HUES48 (cell line): Measurements from ENCODE around the gene C14orf93.

Experiments used
- H3K27ac ChIP-seq: one replicate; pipeline ENCODE4 v1.7.0; 2013; ENCODE audit warnings: low read depth, low read length, inconsistent platforms
- H3K27me3 ChIP-seq: 2 replicates; pipeline ENCODE4 v1.6.1; 2013; ENCODE audit warnings: mild to moderate bottlenecking, low read length; ENCODE audit not compliant: control insufficient read depth, insufficient read depth
- H3K36me3 ChIP-seq: 2 replicates; pipeline ENCODE4 v1.6.1; 2013; ENCODE audit warnings: low read length; ENCODE audit not compliant: control insufficient read depth, insufficient read depth
- H3K4me1 ChIP-seq: 2 replicates; pipeline ENCODE4 v1.6.1; 2013; ENCODE audit warnings: mild to moderate bottlenecking, low read length; ENCODE audit not compliant: control insufficient read depth, insufficient read depth
- H3K4me3 ChIP-seq: 2 replicates; pipeline ENCODE4 v1.5.1; 2013; ENCODE audit warnings: mild to moderate bottlenecking, low read depth, low read length
- H3K9ac ChIP-seq: 2 replicates; pipeline ENCODE4 v1.6.1; 2013; ENCODE audit warnings: mild to moderate bottlenecking, low read depth, low read length, moderate library complexity
- H3K9me3 ChIP-seq: 2 replicates; pipeline ENCODE4 v1.6.1; 2013; ENCODE audit warnings: low read length; ENCODE audit not compliant: control insufficient read depth, insufficient read depth

Gene C14orf93

DNA sequence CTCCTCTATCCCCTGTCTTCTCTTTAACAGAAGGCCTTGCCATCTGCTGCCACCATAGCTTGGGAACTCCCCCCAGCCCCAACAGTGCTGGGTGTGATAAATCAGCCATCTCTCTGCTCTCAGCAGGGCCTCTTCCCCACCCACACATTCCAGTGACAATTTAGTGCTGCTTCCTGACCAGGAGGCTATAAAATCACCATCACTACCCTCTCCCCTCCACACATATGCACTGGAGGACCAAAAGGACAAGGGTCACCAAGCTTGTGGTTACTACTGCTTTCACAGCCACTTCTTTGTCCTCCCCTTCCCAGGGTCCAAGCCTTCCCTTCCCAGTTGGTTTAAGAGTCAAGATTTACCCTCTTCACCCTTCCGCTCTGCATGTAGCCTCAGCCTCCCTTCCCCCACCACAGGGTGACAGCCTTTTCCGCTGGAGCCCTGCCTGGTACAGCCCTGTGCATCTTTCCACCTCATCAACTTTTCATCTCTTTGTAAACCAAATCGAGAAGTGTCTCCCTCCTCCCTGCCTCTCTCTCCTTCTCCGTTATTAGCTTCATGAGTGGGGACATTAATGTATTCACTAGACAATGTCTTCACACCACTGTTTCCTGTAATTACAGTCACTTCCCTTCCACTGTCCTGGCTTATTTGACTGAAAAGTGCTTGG lies 15.3 kb upstream of the C14orf93 start:
- Histone ChIP-seq H3K4me3 (no peak overlapping the region), H3K27ac (no peak overlapping the region), H3K36me3 (peaks cover 42% of the 10 kb centered on the region)

DNA sequence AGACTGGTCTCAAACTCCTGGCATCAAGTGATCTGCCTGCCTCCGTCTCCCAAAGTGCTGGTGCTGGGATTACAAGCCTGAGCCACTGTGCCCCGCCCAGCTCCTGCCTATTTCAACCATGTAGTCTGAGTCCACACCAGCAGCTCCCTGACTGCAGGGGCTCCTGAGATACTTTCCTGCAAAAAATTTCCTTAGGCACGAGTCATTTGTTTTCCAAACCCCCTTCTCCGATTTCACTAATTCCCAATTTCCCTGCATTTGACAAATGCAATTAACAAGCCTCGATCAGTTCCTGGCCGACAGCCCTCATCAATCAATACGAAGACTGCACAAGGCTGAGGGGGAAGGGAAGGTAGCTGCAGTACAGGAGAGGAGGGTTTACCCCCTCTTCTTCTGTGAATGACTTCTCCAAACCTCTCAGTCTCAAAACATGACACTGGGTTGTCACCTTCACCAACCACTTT lies 14.7 kb upstream of the C14orf93 start:
- Histone ChIP-seq H3K4me1 (no peaks in the 10 kb centered on the region), H3K4me3 (no peak overlapping the region), H3K9ac (no peak overlapping the region), H3K36me3 (peaks cover 41% of the 10 kb centered on the region), H3K9me3 (no peaks in the 10 kb centered on the region), H3K27me3 (no peaks in the 10 kb centered on the region), H3K27ac (no peak overlapping the region)

More for the DNA sequence above, 15.3 kb upstream of the C14orf93 start:
- Histone ChIP-seq H3K27me3 (no peaks in the 10 kb centered on the region), H3K4me1 (no peaks in the 10 kb centered on the region), H3K9ac (no peak overlapping the region), H3K9me3 (no peaks in the 10 kb centered on the region)

- H3K9me3 ChIP-seq = no peaks in the 10 kb centered on the region
Observed at GRCh38 chr14:23023795-23024152, 13.8 kb upstream of the C14orf93 start.

DNA sequence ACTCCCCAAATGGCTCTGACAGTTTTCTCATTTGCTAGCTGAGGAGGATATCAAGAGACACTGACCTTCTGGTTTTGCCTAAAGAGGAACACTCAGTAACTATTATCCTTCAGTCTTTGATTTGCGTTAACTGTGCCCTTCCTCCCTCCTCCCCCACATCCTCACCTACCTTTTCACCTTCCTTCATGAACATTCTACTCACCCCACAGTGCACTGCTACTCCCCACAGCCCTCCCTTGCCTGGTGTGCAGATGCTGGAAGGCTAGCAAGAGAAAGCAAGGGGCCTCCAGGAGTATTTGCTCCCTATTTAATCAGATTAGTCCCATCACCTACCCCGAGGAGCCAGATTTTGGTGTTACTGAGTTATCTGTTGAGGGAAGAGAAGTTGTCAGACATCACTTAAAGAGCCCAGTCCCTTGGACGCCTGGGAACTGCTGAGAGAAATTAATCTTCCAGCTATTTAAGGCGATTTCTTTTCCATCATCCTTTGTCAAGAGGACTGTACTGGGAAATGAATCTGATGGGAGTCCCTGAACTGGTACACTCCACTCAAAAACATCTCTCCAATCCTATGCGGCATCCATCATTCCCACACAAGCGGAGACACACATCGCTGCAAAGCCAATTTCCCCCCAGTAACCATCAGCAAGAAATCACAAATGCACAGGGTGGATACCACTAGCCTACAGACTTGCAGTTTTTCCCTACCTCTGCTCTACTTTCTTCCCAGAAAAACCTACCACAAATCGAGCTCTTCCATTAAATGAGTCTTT lies 13.3 kb upstream of the C14orf93 start:
- no peak overlapping the region for H3K9ac ChIP-seq
- H3K27ac ChIP-seq = no peak overlapping the region
- H3K4me3 ChIP-seq = no peak overlapping the region
- peaks cover 28% of the 10 kb centered on the region for H3K36me3 ChIP-seq
- H3K27me3 ChIP-seq = no peaks in the 10 kb centered on the region
- H3K4me1 ChIP-seq = no peaks in the 10 kb centered on the region
- H3K9me3 ChIP-seq = no peaks in the 10 kb centered on the region

More at GRCh38 chr14:23023795-23024152, 13.8 kb upstream of the C14orf93 start:
- Histone ChIP-seq H3K27me3 (no peaks in the 10 kb centered on the region), H3K36me3 (peaks cover 33% of the 10 kb centered on the region), H3K27ac (no peak overlapping the region), H3K4me3 (no peak overlapping the region), H3K4me1 (no peaks in the 10 kb centered on the region), H3K9ac (no peak overlapping the region)

GRCh38 chr14:23021889-23022442 lies 12.0 kb upstream of the C14orf93 start:
- Histone ChIP-seq H3K9me3 (no peaks in the 10 kb centered on the region), H3K9ac (no peak overlapping the region), H3K4me3 (no peak overlapping the region), H3K27ac (no peak overlapping the region), H3K27me3 (no peaks in the 10 kb centered on the region), H3K36me3 (peaks cover 20% of the 10 kb centered on the region), H3K4me1 (no peaks in the 10 kb centered on the region)

DNA sequence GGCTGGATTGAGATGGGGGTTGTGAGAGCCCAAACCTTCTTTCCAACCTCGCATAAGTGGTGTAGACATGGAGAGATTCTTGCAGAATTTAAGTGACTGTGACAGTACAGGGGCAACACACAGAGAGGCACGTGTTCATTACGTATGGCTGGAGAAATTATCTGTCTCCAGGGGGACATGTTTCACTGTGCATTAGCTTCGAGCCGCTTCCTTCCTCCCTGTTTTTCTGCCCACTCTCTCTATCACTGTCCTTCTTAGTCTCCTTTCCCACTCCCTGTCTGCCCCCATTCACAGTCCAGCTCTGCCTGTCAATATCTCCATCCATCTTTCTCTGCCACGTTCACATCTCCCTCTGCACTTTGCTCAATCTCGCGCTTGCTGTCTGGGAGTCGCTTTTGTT lies 11.5 kb upstream of the C14orf93 start:
- Histone ChIP-seq H3K4me3 (no peak overlapping the region), H3K36me3 (peaks cover 20% of the 10 kb centered on the region), H3K4me1 (no peaks in the 10 kb centered on the region), H3K27me3 (no peaks in the 10 kb centered on the region), H3K9me3 (no peaks in the 10 kb centered on the region), H3K9ac (no peak overlapping the region), H3K27ac (no peak overlapping the region)

DNA sequence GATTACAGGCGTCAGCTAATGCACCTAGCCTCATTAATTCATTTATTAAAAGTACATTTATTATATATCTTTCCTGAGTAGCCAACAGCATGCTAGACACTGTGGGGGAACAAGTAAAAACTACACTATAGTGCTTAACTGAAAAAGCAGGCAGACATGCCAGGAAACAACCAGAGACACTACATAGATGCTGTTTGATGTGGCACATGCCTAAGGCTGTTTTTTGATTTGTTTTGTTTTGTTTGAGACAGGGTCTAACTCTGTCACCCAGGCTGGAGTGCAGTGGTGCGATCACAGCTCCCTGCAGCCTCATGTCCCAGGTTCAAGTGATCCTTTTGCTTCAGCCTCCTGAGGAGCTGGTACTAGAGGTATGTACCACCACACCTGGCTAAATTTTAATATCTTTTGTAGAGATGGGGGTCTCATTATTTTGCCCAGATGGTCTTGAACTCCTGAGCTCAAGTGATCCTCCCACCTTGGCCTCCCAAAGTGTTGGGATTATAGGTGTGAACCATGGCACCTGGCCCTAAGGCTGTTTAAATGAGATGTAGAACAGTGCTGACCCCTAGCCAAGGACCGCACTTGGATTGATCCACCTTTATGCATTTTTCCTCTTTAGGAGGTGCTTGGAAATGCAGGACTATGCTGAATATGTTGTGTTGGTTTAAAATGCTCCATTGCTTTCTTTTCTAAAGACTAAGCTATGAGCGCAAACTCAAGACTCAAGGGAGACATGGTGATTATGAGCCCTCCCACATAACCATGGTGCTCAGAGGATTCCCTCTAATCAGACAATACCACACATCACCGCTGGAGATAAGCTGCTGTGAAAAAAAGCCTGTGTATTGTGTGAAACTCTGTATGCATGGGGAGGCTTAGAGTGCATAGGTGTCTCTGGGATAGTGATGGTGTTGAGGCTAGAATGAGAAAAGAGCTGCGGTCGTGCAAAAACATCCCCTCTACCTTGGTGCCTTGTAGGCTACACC lies 10.5 kb upstream of the C14orf93 start:
- no peaks in the 10 kb centered on the region for H3K4me1 ChIP-seq
- H3K9ac ChIP-seq = no peak overlapping the region
- no peak overlapping the region for H3K4me3 ChIP-seq
- peaks cover 12% of the 10 kb centered on the region for H3K36me3 ChIP-seq
- no peaks in the 10 kb centered on the region for H3K27me3 ChIP-seq
- no peak overlapping the region for H3K27ac ChIP-seq
- no peaks in the 10 kb centered on the region for H3K9me3 ChIP-seq

DNA sequence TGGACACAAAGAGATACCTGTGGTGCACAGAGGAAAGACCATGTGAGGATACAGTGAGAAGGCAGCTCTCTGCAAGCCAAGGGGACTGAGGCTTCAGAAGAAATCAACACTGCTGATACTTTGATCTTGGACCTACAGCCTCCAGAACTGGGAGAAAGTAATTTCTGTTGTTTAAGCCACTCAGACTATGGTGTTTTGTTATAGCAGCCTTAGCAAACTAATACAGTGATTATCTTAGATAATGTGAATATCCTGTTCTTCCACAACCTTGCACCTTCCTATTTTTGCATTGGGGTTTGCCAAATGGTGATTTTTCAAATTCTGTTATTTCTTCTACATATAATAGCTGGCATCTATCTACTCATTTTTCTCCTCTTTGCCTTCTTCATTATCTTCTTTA lies 8.2 kb upstream of the C14orf93 start:
- no peaks in the 10 kb centered on the region for H3K4me1 ChIP-seq

DNA sequence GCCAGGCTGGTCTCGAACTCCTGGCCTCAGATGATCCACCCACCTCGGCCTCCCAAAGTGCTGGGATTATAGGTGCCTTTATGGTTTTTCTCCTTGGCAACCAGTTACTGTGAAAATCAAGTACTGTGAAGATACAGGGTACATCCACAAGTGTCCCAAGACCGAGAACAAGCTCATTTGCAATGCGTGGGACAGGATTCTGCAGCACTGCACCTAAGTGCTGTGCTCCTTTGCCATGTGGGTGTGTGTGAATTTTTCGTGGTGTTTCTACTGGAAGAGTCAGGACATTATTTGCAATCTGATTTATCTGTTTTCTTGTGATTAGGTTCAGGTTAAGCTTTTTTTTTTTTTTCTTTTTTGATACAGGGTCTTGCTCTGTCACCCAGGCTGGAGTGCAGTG lies 7.1 kb upstream of the C14orf93 start:
- Histone ChIP-seq H3K36me3 (no peaks in the 10 kb centered on the region), H3K9ac (no peak overlapping the region), H3K4me1 (no peaks in the 10 kb centered on the region), H3K27me3 (no peaks in the 10 kb centered on the region), H3K27ac (no peak overlapping the region), H3K9me3 (no peaks in the 10 kb centered on the region), H3K4me3 (no peak overlapping the region)

More for the DNA sequence above, 8.2 kb upstream of the C14orf93 start:
- Histone ChIP-seq H3K4me3 (no peak overlapping the region), H3K9me3 (no peaks in the 10 kb centered on the region), H3K27ac (no peak overlapping the region), H3K27me3 (no peaks in the 10 kb centered on the region), H3K36me3 (no peaks in the 10 kb centered on the region), H3K9ac (no peak overlapping the region)

DNA sequence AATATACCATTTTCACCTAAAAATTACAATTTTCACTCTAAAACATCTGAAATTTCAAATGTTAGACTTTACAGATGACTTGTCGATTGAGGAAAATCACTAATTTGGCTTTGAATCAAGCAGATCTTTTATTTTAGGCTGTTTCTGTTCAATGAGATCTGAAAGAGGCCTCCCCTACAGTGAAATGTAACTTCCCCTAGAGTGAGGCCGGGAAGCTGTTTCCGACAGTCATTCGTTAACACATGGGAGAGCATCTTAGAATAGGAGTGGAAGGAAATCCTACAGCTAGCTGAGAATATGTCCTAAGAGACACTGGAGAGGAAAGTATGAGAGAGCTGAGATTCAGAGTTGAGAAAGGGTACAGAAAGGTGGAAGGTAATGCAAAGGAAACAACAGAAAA lies 5.7 kb upstream of the C14orf93 start:
- H3K27ac ChIP-seq = no peak overlapping the region
- no peak overlapping the region for H3K4me3 ChIP-seq
- no peaks in the 10 kb centered on the region for H3K27me3 ChIP-seq
- H3K9ac ChIP-seq = no peak overlapping the region
- H3K4me1 ChIP-seq = no peaks in the 10 kb centered on the region
- no peaks in the 10 kb centered on the region for H3K36me3 ChIP-seq
- no peaks in the 10 kb centered on the region for H3K9me3 ChIP-seq
